ELF-1 (cell line): ENCODE results near the gene SPDYE4.

Experiments used
- DNase-seq: peaks from one replicate; pipeline ENCODE4 v3.0.0-alpha.2; 2016; ENCODE audit warnings: low read depth, low spot score

SPDYE4 gene

DNA sequence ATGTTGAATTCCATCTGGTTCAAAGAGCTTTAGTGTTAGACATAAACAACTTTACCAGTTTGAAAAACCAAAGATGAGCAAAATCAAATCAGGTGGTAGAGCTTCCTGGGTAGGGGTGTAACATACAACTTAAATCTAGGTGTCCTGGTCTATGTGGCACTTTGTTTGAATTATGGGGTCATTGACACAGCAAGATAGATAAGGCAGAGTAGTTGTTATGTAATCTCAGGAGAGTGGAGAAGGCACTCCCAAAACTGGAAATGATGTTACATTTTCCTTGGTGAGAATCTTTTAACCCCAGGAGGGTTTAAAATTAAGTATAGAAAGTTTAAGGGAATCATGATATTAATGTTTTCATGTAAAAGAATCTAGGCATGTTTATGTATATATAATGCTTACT lies 45.6 kb downstream of the SPDYE4 start:
- no peak for DNase-seq

GRCh38 chr17:8711291-8711690 lies 47.1 kb downstream of the SPDYE4 start:
- no peak for DNase-seq

DNA sequence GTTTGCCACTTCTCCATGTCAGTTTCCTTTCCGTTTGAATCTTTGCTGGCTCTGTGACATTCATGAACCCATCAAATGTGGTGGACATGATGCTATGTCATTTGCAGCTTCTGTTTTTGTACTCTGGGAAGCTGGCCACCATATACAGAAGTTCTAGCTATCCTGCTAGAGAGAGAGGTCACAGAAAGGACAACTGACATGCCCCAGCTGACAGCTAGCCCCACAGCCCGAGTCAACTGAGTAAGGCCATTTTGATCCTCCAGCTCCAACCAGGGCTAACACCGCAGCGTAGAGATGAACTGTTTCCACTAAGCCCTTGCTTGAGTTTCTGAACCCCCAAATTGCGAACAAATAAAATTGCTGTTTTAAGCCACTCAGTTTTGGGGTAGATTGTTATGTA lies 47.5 kb downstream of the SPDYE4 start:
- DNase-seq, result no peak

- DNase-seq, result no peak
Observed at GRCh38 chr17:8709006-8709405, 49.3 kb downstream of the SPDYE4 start.

DNA sequence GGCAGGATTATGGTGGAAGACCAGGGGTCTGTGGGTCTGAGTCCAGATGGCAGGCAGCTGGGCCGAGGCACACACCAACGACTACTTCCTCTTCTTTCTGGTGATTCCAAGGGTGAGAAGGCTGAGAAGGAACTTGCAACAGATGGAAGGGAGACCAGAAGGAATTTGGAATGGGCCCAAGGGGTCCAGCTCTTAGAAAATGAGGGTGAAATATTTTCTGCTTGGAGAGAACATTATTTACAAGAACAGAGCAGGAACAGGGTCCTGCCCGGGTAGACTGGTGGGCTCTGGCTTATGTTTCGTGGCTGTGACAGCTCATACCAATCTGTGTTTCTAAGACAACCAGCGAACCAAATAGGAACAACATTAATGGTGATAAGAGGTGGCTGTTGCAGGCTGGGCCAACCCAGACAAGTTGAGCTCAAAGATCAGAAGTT lies 50.3 kb downstream of the SPDYE4 start:
- peak; percentile 52 for DNase-seq

DNA sequence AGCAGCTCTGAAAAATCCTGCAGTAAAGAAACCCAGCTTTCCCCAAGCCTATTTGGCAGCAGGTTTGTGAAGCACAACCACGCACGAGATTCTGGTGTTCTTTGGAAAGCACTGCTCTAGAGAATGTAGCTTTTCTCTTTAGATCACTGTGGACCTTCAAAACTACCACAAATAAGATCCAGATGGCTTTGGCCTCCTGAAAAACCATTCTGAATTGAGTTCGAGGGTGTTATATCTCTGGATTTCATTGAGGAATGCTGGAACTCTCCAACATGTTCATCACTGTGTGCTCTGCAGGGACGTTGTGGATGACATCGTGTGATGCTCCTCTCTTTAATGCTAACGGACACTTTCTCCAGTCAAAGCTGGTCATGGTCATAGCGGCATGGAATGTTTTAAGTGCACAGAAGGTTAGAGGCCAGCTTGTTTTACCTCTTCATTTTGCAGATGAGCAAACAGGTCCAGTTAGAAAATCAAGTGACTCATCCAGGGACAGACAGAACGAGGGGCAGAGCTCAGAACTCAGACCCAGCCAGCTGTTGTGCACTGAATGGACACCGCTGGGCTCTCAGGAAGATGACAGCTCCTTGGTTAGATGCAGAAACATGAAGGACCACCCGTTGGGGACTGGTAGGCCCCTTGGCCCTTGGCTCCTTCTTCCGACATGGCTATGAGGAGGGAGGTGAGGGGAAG lies 50.9 kb downstream of the SPDYE4 start:
- DNase-seq, result no peak

DNA sequence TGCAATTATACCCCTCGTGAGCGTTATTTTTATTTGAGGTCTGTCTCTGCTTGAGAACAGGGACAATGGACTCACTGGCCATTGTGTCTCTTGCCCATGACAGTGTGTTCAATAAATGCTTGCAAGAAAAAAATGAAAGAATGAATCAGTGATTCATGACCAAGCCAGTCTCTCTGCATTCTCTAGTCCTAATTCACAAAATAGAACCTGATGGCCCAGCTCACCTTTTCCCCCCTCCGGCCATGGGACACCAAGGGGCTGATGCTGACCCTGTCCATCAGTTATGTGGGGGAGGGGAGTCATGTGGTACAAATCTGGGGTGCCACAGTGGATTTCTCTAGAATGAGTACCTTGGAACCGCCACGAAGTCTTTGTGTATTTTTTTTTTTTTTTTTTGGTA lies 51.9 kb downstream of the SPDYE4 start:
- DNase-seq, result no peak

DNA sequence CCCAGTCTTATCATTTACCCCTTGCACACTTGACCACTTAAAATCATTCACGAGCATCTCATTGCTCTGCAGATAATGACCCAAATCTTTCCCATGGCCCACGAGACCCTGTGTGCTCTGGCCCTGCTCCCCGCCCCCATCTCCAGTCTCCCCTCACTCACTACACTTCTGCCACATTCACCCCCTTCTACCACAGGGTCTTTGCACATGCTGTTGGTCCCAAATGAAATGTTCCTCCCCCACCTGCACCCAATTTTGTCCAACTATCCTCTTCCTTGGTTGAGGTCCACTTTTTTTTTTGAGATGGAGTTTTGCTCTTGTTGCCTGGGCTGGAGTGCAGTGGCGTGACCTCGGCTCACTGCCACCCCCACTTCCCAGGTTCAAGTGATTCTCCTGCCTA lies 52.9 kb downstream of the SPDYE4 start:
- no peak for DNase-seq

GRCh38 chr17:8703001-8703400 lies 55.3 kb downstream of the SPDYE4 start:
- DNase-seq, result no peak

DNA sequence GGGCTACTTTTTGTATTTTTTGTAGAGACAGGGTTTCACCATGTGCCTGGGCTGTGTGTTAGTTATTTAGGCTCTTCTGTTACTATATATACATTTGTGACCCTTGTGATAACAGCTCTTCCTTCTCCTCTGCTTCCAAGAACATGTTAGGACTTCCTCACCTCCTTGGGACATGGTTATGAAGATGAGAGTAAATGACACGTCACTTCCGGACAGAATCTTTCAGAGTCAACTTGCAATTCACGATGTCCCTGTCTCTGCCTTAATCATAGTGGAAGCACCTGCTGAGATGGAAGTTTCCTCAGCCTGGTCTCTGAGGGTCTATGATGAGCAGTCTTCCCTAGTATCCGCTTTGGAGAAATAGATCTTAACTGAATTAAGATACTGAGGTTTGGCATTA lies 56.6 kb downstream of the SPDYE4 start:
- no peak for DNase-seq

DNA sequence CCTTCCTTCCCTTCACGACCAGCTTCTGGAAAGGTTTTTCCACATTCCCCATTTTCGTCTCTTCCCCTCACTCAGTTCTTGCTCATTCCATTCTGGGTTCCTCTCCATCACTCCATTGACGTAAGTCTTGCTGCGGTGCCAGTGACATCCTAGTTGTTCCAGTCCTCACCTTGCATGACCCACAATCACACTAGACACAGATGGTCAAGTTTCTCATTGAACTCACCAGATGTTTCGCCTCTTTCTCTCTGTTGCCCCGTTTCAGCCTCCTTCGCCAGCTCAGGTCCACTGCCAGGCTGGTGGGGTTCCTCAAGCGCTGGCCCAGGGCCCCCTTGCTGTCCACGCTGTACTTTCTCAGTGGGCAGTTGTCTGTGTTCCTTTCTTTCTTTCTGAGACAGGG lies 57.1 kb downstream of the SPDYE4 start:
- DNase-seq, result no peak
